Spinal cord (tissue), 10 donors: ENCODE measurements around the gene FBRSL1. TPM values are rescaled to one million over a fixed set of nuclear protein-coding genes. Genes with fewer than 3 reads are reported as not detected.
"Not testable (repeated sequence)": the region's sequence is repeated elsewhere in the genome, so short reads cannot be mapped to it uniquely, and the experiment has no call there.

Experiments
- DNase-seq, 6 donors: peaks; one replicate each; pipeline versions ENCODE4 v3.0.0 to v3.0.0-alpha.2; 2013 to 2015; ENCODE audit warnings: low spot score in 6 of 6, low read depth in 4 of 6
- H3K27ac ChIP-seq: one replicate; pipeline ENCODE4 v1.5.1; 2013; ENCODE audit warnings: low read depth, low read length, control low read depth
- H3K27me3 ChIP-seq: one replicate; pipeline ENCODE4 v1.6.1; 2013; ENCODE audit warnings: low read length; ENCODE audit not compliant: control insufficient read depth, insufficient read depth
- H3K36me3 ChIP-seq: one replicate; pipeline ENCODE4 v1.6.1; 2013; ENCODE audit warnings: low read length; ENCODE audit not compliant: control insufficient read depth, insufficient read depth
- H3K4me1 ChIP-seq: one replicate; pipeline ENCODE4 v1.6.1; 2013; ENCODE audit warnings: low read length; ENCODE audit not compliant: control insufficient read depth, insufficient read depth
- H3K4me3 ChIP-seq: one replicate; pipeline ENCODE4 v1.5.1; 2013; ENCODE audit warnings: low read depth, low read length, control low read depth
- H3K9me3 ChIP-seq: one replicate; pipeline ENCODE4 v1.6.1; 2013; ENCODE audit warnings: low read length; ENCODE audit not compliant: control insufficient read depth, insufficient read depth
- WGBS: methylation state at CpG from one replicate; pipeline ENCODE4 v1.1.5; 2013; ENCODE audit warnings: missing lambda C conversion rate; ENCODE audit not compliant: insufficient coverage; 5-methylcytosine and 5-hydroxymethylcytosine counted together
- polyA plus RNA-seq, 2 donors: library from polyadenylated mRNA; unstranded; fragments of 120-200 nt; gene quantifications; one replicate each; pipeline ENCODE4 v1.2.1, GENCODE V29; 2013; ENCODE audit not compliant: insufficient read length in 2 of 2
- total RNA-seq, 2 donors: library from RNA; depleted of rRNA in 1 of 2; stranded (reverse); fragments of 120-200 nt in 1 of 2; fragments of >200 nt in 1 of 2; gene quantifications; one replicate each; pipeline versions ENCODE4 v1.2.3 to v1.2.4, GENCODE V29; 2013 to 2014
- donor health status: healthy.

The FBRSL1 gene
- total and polyA plus RNA-seq, 4 donors, result 4.1 to 106 (median 54.0) TPM

DNA sequence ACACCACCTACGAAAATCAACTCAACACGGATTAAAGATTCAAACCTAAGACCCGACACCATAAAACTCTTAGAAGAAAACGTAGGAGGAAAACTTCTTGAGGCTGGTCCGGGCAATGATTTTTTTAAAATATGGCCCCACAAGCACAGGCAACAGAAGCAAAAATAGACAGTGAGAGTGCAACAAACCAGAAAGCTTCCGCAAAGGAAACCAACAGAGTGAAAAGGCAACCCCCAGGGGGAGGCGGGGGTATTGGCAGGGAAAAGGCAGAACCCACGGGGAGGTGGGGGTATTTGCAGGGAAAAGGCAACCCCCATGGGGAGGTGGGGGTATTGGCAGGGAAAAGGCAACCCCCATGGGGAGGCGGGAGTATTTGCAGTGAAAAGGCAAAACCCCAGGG, 20.5 kb upstream of the FBRSL1 start:
- no peaks in the 10 kb centered on the region for H3K9me3 ChIP-seq
- no peaks in the 10 kb centered on the region for H3K36me3 ChIP-seq
- H3K4me1 ChIP-seq, result peaks cover 15% of the 10 kb centered on the region
- no peaks in the 10 kb centered on the region for H3K27me3 ChIP-seq
- H3K4me3 ChIP-seq, result no peak overlapping the region
- 0% methylated on average over 1 of the region's 9 CpGs for WGBS
- H3K27ac ChIP-seq, result no peak overlapping the region
- DNase-seq, result no peak

DNA sequence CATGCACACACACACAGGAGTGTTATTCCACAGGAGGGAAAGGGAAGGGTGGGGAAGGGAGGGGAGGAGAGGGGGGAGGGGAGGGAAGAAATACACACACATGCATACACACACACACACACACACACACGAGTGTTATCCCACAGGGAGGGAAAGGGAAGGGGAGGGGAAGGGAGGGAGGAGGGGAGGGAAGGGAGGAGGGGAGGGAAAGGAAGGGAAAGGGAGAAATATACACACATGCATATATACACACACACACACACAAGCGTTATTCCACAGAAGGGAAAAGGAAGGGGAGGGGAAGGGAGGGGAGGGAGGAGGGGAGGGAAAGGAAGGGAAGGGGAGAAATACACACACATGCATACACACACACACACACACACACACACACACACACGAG, 19.6 kb upstream of the FBRSL1 start:
- peak in 1 of 6 donors; percentile 10 for DNase-seq
- Histone ChIP-seq H3K27me3 (no peaks in the 10 kb centered on the region), H3K36me3 (no peaks in the 10 kb centered on the region), H3K4me1 (peaks cover 12% of the 10 kb centered on the region), H3K9me3 (no peaks in the 10 kb centered on the region), H3K27ac (no peak overlapping the region), H3K4me3 (no peak overlapping the region)
- WGBS, result no CpG with 5 or more reads among the region's 3 CpGs

DNA sequence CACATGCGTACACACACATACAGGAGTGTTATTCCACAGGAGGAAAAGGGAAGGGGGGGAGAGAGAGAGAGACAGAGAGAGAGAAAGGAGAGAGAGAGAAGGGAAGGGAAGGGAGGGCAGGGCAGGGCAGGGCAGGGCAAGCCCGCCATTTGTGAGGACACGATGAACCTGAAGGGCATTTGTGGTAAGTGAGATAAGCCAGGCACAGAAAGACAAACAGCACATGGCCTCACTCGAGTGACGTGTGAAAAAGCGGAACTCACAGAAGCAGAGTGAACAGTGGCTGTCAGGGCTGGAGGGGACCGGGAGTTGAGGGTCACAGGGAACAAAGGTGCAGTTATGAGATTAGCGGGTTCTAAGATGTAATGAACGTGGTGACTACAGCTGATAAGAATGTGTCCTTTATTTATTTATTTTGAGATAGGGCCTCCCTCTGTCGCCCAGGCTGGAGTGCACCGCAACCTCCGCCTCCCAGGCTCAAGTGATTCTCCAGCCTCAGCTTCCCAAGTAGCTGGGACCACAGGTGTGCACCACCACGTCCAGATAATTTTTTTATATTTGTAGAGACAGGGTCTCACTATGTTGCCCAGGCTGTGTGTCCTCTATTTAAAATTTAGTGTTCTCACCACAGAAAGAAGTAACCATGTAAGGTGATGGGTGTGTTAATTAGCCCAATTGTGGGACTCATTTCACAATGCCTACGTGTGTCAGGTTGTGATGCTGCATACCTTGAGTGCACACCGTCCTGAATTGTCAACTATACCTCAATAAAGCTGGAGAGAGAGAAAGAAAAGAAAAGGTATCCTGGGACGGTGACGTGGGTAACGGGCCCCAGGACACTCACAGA, 18.7 kb upstream of the FBRSL1 start:
- no peaks in the 10 kb centered on the region for H3K27me3 ChIP-seq
- H3K9me3 ChIP-seq, result no peaks in the 10 kb centered on the region
- no peak for DNase-seq
- no peaks in the 10 kb centered on the region for H3K36me3 ChIP-seq
- H3K27ac ChIP-seq, result no peak overlapping the region
- H3K4me3 ChIP-seq, result no peak overlapping the region
- 77% methylated on average over 14 of the region's 18 CpGs for WGBS
- peaks cover 9% of the 10 kb centered on the region for H3K4me1 ChIP-seq

DNA sequence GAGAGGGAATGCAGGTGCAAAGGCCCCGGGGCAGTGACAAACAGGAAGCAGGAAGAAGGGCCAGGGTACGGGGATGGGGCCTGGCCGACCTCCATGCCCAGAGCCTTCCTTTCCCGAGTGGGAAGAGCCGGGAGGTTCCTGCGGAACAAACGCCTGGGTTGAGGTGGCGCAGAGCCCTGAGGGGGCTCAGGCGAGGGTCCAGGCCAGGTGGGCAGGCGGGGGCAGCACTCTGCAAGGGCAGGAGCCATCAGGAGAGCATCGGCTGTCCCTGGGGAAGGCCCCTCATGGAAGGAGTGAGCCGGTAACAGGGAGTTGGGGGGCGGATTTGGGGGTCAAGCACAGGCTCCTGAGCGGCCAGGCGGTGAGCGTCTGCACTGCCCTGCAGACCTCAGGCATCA, 18.1 kb upstream of the FBRSL1 start:
- 89% methylated on average over 16 of the region's 16 CpGs for WGBS
- H3K27me3 ChIP-seq, result no peaks in the 10 kb centered on the region
- H3K9me3 ChIP-seq, result no peaks in the 10 kb centered on the region
- DNase-seq, result no peak
- no peaks in the 10 kb centered on the region for H3K36me3 ChIP-seq
- no peak overlapping the region for H3K4me3 ChIP-seq
- H3K4me1 ChIP-seq, result peaks cover 9% of the 10 kb centered on the region
- H3K27ac ChIP-seq, result no peak overlapping the region

DNA sequence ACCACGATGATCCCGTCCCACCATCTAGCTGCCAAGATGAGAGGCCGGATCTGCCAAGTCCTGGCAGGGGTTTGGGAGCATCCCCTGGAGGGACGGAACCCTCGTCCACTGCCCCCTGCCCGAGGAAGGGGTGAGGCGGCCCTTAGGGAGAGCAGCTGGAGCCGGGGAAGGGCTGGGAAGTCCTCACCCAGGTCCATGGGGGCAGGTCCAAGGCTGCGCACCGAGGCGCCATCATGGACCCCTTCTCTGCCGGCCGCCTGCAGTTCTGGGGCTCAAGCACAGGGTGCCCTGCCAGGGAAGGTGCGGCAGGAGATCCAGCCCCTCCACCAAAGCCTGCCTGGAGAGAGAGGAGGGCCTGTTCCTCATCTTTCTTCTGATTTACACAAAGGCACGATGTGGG, 17.6 kb upstream of the FBRSL1 start:
- H3K4me1 ChIP-seq, result peaks cover 9% of the 10 kb centered on the region
- H3K9me3 ChIP-seq, result no peaks in the 10 kb centered on the region
- WGBS, result 86% methylated on average over 14 of the region's 15 CpGs
- DNase-seq, result no peak
- no peak overlapping the region for H3K4me3 ChIP-seq
- H3K27me3 ChIP-seq, result no peaks in the 10 kb centered on the region
- no peak overlapping the region for H3K27ac ChIP-seq
- no peaks in the 10 kb centered on the region for H3K36me3 ChIP-seq

DNA sequence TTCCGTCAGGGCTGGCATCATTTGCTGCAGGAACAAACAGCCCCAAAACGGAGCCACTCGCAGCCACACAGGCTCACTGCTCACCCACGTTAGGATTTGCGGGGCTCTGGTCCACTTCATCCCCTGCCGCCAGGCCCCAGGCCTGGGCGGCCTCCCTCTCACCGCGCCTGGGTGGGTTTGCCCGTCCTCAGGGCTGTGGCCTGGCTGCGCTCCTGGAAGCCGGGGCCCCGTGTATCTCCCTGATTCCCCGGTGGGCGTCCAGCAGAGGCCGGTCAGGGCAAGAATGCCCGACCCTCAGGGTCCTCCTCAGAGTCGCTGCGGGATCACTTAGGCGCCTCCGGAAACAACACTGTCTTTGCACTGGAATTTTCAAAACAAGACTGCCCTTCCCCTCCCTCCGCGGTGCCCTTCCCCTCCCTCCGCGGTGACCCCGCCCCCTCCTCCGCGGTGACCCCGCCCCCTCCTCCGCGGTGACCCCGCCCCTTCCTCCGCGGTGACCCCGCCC, 15.7 kb upstream of the FBRSL1 start:
- Histone ChIP-seq H3K4me1 (peaks cover 9% of the 10 kb centered on the region), H3K27me3 (no peaks in the 10 kb centered on the region), H3K9me3 (no peaks in the 10 kb centered on the region), H3K4me3 (no peak overlapping the region), H3K27ac (no peak overlapping the region), H3K36me3 (no peaks in the 10 kb centered on the region)
- DNase-seq, result no peak
- WGBS, result 67% methylated on average over 18 of the region's 35 CpGs

DNA sequence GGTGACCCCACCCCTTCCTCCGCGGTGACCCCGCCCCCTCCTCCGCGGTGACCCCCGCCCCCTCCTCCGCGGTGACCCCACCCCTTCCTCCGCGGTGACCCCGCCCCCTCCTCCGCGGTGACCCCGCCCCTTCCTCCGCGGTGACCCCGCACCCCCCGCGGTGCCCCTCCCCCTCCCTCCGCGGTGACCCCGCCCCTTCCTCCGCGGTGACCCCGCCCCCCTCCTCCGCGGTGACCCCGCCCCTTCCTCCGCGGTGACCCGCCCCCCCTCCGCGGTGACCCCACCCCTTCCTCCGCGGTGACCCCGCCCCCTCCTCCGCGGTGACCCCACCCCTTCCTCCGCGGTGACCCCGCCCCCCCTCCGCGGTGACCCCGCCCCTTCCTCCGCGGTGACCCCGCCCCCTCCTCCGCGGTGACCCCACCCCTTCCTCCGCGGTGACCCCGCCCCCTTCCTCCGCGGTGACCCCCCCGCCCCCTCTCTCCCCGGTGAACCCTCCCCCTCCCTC, 15.1 kb upstream of the FBRSL1 start:
- not testable (repeated sequence) for H3K4me1 ChIP-seq, H3K9me3 ChIP-seq, H3K36me3 ChIP-seq, H3K4me3 ChIP-seq, H3K27me3 ChIP-seq, H3K27ac ChIP-seq, DNase-seq
- whole genome bisulfite sequencing, result no CpG with 5 or more reads among the region's 56 CpGs

DNA sequence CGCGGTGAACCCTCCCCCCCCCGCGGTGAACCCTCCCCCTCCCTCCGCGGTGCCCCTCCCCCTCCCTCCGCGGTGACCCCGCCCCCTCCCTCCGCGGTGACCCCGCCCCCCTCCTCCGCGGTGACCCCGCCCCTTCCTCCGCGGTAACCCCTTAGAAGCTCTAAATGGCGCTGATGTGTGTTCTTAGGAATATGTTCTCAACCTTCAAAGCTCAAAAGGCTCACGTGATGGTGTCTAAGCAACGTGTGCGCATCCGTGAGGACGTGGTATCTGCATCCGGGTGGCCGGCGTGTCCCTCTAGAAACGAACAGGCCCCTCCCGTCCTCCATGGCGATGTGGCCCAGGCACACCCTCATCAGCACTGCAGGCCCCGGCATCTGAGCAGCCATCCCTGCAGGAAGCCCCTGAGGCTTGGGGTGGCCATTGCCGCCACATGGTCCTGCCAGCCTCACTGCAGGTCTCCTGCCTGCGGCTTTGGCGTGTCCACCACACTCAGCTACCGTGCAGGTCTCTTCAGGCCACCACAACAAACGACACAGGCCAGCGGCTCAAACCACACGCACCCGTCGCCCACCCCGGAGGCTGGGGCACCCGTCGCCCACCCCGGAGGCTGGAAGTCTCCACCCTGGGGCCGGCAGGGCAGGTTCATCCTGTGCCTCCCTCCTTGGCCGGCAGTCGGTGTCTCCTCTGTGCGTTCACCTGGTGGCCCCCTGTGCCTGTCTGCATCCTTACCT, 14.5 kb upstream of the FBRSL1 start:
- 88% methylated on average over 30 of the region's 47 CpGs for WGBS
- no peaks in the 10 kb centered on the region for H3K36me3 ChIP-seq

DNA sequence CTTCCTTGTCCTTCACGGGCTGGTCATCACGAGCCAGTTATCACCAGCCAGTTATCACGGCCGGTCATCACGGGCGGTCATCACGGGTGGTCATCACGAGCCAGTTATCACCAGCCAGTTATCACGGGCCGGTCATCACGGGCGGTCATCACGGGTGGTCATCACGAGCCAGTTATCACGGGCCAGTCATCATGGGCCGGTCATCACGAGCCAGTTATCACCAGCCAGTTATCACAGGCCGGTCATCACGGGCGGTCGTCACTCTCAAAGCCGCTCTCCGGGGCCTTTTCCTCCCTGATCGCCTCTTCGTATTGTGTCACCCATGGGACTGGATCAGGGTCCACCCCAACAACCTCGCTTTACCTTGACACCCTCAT, 13.9 kb upstream of the FBRSL1 start:
- Histone ChIP-seq H3K36me3 (no peaks in the 10 kb centered on the region), H3K27ac (no peak overlapping the region), H3K9me3 (no peaks in the 10 kb centered on the region), H3K4me1 (peaks cover 9% of the 10 kb centered on the region), H3K4me3 (no peak overlapping the region), H3K27me3 (no peaks in the 10 kb centered on the region)
- no peak for DNase-seq
- WGBS, result 95% methylated on average over 26 of the region's 26 CpGs

More for the DNA sequence above, 14.5 kb upstream of the FBRSL1 start:
- peaks cover 9% of the 10 kb centered on the region for H3K4me1 ChIP-seq
- no peak overlapping the region for H3K27ac ChIP-seq
- H3K4me3 ChIP-seq, result no peak overlapping the region
- H3K27me3 ChIP-seq, result no peaks in the 10 kb centered on the region
- H3K9me3 ChIP-seq, result no peaks in the 10 kb centered on the region
- DNase-seq, result no peak
